GM18909 (cell line): ENCODE results near the gene CIBAR2.

ENCODE experiments used
- ATAC-seq: cut with Tn5 transposase; IDR thresholded peaks from one replicate; pipeline ENCODE4 v1.9.1; 2021; ENCODE audit warnings: mild to moderate bottlenecking; ENCODE audit not compliant: unreplicated experiment, poor library complexity

CIBAR2 gene

GRCh38 chr16:85086347-85087291 lies 25.7 kb downstream of the CIBAR2 start:
- ATAC-seq: no peak

- ATAC-seq: no peak
These were observed 26.6 kb downstream of the CIBAR2 start for GRCh38 chr16:85085721-85086120.

DNA sequence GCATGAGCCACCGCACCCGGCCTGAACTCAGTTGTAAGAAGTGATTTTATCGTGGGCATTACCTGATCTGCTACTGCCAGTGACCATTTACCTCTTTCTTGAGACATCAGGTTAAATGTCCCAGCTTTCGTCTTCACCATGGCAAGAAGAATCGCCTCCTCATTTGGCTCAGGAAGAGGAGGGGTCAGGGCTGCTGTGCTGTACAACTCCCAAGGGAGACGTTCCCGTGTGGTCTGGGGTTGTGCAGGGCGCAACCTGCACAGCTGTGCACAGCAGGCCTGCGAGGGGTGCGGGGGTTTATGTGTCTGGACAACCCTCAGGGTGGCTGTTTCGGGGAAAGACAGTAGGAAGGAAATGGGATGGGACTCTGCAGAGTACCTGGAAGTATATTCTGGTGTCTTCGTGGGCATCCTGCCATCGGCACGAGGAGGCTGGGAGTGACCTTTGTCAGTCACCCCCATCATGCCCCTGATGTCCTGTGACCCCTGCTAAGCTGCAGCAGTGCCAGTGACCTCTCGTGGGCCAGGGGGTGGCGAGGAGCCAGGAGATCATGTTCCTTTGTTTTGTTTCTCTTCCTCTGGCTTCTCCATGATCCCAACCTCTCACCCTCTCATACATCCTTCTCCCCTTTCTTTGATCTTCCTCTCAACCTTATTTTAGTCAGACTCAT lies 27.3 kb downstream of the CIBAR2 start:
- ATAC-seq: no peak

DNA sequence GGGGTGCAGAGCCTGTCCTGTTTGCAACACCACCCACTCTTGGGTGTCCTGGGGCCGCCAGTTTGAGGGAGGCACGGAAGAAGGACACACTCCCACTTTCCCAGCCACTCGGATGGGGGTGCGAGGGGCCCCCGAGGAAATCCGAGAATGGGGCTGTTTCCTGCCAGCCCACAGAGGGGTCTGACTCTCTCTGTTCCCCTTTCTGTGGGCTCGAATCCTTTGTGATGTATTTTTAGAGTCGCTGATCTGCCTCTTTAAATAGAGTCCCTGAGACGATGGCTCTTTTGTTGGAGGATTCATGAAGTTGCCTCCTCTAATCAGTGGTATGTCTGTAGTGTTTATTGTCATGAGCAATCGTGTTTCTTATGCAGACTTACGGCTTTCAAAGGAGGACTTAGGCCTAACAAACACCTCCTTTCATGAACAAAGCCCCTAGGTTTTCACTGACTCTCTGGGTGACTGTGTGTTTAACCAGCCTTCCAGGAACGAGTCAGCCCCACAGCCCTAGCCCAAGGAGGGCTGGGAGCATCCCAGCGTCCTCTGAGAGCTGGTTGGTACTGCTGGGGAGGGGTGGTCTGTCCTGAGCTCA lies 29.1 kb downstream of the CIBAR2 start:
- peak; percentile 17 for ATAC-seq

DNA sequence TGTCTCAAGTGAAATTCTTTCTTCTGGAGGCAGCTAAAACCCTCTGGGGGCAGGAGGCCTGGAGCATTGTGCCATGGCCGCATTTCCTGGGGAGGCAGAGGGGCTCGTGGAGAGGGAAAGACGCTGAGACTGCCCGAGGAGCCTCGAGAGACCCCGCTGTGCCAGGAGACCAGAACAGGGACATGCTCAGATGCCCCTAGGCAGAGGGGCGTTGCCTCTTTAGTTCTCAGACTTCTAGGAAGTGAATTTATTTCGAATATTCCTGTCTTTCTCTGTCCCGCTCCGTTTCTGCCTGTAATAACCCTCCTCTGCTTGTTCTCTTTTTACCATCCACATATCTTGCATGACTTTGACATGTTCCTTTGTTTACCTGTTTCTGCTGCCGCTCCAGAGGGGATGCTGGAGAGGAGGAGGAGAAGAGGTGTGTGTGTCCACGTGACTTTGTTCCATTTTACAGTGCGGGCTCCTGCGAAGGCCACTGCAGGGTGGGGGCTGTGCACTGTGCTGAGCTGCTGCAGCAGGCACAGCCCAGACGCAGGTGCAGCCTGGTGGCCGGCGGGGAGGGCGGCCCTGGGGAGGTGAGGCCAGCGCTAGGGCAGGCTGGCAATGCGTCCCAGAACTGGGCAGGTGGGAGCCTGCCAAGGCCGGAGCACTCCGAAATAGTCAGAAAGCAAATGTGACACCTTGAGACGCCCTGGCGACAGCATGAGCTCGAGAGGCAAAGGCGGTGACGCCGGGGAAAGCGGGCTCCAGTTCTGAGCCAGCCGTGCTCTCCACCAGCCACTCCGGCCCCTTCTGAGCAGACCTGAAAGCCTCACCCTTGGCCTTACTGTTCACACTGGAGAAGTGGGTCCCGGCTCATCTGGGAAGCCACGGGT lies 29.9 kb downstream of the CIBAR2 start:
- ATAC-seq: peak; percentile 34

DNA sequence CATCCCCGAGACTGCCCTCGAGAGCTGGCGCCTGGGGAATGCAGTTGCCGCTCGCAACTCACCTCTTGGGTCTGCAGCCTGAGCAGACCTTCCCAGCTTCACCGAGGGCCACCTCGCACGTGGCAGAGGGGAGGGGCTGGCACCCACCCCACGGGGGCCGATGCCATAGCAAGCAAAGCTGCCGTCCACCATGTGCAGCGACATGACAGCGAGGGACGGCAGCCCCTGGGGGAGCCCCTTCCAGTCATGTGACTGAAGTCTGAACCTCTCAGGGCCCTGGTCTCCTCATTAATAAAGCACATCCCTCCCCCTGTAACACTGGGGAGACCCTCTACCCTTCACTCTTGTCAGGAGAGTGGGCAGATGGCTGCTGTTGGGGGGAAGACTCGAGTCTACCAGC lies 30.5 kb downstream of the CIBAR2 start:
- ATAC-seq: no peak

DNA sequence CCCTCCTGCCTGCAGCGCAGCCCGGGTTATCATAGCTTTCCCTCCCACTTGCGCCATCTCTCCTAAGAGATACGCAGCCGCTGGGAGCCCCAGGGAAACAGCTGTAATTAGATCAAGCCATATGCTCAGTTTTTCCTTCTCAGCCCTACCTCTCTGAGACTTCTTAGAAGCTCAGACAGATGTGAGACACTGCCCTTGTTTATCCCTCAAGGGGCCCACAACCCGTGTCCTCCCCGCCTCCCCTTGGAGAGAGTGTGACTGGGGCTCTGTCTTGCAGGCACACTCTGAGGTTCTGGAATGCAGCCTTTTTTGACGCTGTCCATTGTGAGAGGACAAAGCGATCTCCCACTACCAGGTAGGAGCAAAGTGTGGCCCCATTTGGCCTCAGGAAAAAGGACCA lies 31.2 kb downstream of the CIBAR2 start:
- no peak for ATAC-seq

DNA sequence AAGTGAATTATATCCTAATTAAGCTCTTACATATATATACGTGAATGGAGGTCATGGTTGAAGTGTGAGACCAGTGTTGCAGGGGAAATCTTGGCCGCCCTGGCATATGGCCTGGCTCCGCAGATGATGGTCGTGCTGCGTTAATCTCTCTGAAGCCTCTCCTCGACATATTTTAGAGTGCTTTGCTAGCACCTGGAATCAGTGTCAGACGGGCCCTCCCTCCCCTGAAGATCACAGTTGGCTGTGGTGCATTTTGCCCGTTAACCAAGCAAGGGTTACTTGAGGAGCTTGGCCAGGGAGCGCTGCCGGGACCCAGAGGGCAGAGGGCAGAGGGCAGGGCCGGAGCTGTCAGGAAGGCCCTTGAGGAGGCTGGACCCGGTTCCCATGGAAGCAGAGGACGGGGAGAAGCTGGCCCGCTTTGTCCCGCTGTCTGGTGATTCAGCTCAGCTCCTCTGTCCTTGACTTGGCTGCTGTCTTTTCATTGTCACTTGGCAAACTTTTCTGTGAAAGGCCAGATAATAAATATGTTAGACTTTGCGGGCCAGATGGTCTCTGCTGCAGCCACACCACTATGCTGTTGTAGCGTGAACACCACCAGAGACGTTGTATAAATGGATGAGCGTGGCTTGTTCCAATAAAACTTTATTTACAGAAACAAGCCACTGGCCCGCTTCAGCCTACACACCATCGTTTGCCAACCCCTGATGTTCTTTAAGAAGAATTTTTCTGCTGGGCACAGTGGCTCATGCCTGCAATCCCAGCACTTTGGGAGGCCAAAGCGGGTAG lies 32.3 kb downstream of the CIBAR2 start:
- ATAC-seq: no peak

GRCh38 chr16:85078952-85079351 lies 33.3 kb downstream of the CIBAR2 start:
- ATAC-seq: no peak

- ATAC-seq: no peak
These were observed 34.0 kb downstream of the CIBAR2 start for GRCh38 chr16:85078226-85078625.

DNA sequence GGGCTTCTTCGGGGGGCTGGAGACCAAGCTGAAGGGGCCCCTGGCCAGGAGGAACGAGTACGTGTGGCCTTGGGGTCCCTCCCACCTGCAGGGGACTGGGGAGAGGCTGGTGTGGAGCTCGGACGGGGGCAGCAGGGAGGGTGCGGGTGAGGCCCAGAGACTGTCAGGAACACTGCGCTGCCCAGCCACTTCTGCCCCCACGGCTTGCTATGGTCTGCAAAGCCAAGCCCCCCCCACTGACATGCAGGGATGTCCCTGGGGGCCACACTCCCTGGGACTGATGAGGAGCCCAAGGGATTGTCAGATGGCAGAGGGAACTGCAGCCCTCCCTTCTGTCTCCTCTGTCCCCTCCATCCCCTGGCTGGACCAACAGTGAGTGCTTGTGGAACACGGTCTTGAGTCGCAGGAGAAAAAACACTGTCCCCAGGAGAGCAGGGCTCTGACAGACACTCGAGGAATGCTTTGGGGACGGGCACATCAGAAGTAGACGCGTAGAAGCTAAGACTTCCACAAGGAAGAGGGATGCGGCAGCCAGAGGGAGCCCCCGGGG lies 34.6 kb downstream of the CIBAR2 start:
- no peak for ATAC-seq

DNA sequence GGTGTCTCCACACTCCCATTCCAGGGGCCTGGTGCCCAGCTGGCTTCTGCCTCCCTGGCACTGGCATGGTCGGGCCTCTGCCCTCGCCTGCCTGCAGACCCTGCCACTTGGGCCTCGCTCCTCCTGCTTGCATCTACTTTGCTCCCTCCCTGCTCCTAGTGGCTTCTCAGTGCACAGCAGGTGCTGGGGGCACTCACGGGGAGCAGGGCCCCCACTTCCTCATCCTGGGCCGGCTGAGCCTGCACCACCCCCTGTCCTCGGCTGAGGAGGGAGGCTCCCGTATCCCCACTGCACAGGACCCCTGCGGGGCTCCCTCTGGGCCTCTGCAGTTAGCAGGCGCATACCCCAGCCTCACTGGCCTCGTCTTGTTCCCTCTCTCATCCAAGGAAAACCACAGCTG lies 35.2 kb downstream of the CIBAR2 start:
- no peak for ATAC-seq

DNA sequence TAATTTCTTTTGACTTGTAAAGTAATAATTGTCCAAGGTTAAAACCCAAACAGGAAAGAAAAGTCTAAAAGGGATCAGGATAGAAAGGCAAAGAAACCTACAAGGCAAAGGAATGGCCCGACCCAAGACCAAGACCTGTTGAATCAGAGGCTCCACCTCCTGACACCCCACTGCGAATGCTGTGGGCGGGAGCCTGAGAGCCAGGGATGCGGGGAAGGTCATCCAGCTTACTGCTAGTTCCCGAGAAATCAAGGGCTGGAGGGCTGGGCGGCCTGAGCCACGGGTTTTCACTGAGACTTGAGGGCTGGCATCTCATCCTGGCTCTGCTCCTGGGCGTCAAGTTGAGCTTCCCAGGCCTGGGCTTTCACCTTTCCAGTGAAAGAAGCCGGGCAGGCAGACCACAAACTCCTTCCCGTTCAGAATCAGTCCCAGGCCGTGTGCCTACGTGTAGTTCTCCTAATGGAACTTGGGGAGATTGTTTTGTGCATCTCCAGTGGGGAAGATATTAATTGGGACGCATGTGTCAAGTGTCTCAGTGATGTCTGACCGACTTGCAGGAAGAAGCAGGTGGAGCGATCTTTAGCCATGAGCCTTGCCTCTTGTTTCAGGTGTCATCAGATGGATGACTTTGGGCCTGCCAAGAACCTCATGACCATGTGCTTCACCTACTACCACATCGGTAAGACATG lies 36.9 kb downstream of the CIBAR2 start:
- no peak for ATAC-seq

DNA sequence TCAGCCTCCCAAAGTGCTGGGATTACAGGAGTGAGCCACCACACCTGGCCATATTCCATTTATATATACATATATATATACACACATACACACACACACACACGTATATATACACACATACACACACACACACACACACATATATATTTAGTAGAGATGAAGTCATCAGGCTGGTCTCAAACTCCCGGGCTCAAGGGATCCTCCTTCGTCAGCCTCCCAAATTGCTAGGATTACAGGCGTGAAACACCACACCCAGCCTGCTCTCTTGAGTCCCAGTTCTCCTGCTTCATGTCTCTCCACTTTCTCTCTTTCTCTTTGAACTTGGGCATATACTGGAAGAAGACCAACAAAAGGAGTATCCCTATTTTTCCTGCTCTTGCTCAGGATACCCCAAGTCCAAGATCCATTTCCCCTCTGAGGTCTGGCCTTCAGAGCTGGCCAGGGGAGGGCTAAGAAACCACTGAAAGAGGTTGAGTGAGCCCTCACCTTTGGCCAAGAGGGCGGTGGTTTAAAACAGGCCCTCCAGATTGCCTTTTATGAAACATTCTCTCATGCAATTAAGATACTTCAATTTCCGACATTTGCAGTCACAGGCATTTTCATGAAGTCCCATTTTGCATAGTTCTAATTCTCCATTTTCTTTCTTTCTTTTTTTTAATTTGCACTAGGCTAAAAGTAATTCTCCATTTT lies 37.9 kb downstream of the CIBAR2 start:
- ATAC-seq: no peak

DNA sequence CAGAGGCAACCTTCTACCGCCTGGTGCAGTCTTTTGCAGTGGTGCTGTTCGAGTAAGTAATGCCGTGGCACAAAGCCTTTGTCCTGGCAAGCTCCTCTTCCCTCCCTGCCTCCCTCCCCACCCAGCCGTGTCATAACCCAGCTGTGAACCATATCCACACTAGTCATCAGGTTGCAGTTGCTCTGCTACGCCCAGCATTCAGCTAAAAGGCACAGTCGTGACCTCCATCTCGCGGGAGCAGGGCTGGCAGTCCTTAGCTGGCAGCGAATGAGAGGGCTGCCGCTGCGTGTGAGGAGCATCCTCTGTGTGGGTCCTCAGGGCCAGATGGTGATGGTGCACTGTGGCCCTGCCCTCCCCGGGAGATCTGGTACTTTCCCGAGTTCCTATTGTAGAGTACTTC lies 39.3 kb downstream of the CIBAR2 start:
- ATAC-seq: no peak

GRCh38 chr16:85072076-85072860 lies 40.0 kb downstream of the CIBAR2 start:
- ATAC-seq: no peak

- ATAC-seq: no peak
These were observed 43.1 kb downstream of the CIBAR2 start for GRCh38 chr16:85069171-85069570.
